ENCODE results near the gene DDT.

DNA sequence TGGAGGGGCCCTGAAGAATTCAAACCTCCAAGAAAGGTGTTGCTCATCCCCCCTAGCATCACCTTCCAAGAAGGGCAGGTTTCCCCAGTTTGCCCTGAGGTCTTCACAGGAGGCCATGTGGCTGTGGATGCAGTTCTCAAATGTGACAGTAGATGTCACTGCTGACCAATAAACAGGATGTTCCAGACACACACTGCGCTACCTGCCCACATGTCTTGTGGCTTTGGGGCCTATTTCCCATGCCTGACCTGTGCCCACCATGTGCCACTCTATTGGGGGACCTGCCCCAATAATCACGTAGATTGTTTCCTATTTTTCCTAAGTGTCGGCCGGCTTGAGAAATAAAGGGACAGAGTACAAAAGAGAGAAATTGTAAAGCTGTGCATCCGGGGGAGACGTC is 10.2 kb upstream of the DDT start:
- TF ChIP-seq ZNF274 (IDR thresholded peaks at IDR 0.05; ENCODE audit: low read depth, low read length) = no peak
- no peak for TF ChIP-seq YY1 (IDR thresholded peaks at IDR 0.05; ENCODE audit: insufficient read depth, insufficient read length)

Measured in NT2/D1 (cell line).